Stimulated activated CD8-positive, alpha-beta memory T cell treated with anti-CD3 and anti-CD28 coated beads, Interleukin-12 subunit alpha, Interleukin-12 subunit beta, amount 100 ng/mL, for 1 hour (primary cell): ENCODE data around the gene ANKRD6.
"Not testable (repeated sequence)": the region's sequence is repeated elsewhere in the genome, so short reads cannot be mapped to it uniquely, and the experiment has no call there.

Experiments
- DNase-seq: peaks from one replicate; pipeline ENCODE4 v3.0.0-alpha.2; 2020; ENCODE audit warnings: low read depth

Gene ANKRD6

DNA sequence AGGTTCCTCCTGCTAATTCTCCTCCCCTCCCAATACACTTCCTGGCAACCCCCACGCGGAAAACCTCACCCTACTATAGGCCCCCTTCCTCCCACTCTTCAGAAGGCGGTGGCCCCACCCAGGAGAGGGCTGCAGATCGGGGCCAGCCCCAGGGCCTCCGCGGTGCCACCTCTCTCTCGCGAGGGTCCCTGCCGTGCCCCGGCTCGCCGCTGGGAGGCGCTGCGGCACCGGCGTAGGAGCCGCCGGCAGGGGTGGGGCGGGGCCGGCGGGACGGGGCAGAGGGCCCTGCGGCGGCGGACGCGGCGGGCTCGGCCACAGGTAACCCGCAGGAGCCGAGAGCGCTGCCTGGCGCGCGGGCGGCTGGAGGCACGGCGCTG lies at the start of gene ANKRD6:
Gene ANKRD6 (plus strand): TSS at position 278 of the 377 bp plus-strand sequence. CDS start 133,825 bp downstream, outside the sequence.
- peak; percentile 65 for DNase-seq

DNA sequence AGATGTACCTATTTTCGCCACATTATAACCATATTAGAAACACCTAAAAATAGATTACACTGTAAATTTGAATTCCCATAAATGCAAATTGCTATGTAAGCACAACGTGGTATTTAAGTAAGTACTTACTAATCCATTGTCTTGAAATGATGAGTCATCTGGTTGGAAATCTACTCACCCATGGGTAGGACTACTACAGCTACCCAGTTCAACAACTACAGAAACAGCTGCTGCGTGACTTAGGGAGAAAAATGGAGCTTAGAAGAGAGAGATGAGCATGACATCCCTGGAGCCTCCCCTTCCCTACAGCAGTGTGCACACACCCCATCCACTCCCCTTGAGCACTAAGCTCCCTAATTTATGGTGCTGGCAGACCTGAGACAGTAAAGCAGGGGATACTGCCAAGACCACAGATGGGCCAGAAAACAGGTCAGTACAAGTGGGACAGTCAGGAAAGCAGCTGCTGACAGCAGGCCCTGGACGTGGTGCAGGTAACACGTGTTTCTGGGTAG lies 47.7 kb upstream of the ANKRD6 start:
- no peak for DNase-seq

DNA sequence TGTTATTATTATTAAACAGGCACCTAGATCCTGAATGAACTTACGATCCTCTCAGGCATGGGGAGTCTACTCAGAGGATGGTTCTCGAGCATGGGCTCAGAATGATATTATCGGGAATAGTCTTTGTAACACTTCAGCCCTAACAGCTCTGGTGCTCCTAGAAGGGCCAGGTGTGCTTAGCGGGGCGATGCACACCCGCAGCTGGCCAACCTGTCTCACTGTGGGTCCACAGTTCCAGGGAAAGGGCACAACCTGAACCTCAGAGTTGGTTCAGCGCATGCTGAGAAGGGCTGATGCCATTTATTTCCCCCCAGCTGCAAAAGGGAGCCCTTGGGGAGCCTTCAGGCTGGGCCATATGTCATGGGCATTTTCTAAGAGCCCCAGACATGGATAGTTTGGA lies 47.1 kb upstream of the ANKRD6 start:
- DNase-seq, result no peak

DNA sequence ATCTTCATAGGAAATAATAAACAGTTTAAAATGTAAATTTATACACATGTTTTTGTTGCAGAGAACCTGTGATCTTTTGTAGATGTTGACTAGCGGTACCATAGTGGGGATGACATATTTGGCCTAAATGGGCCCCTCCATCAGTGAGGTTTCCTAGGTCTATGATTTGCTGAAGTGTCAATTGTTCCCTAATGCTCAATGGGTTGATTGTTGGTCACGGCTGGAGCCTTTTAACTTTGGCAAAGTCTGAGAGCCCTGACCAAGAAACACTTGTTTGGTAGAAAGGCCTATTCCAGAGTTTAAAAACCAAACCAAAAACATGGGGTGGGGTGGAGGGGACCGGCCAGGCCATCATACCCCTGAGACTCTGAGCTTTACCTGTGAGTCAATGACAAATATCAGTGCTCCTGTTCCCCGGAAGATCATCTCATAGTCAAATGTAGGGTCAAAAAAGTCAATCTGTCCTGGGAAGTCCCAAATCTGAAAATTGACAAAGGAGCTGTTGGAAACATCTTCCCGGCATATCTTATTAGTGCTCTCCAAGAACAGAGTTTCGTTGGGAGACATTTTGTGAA lies 45.9 kb upstream of the ANKRD6 start:
- DNase-seq, result no peak

DNA sequence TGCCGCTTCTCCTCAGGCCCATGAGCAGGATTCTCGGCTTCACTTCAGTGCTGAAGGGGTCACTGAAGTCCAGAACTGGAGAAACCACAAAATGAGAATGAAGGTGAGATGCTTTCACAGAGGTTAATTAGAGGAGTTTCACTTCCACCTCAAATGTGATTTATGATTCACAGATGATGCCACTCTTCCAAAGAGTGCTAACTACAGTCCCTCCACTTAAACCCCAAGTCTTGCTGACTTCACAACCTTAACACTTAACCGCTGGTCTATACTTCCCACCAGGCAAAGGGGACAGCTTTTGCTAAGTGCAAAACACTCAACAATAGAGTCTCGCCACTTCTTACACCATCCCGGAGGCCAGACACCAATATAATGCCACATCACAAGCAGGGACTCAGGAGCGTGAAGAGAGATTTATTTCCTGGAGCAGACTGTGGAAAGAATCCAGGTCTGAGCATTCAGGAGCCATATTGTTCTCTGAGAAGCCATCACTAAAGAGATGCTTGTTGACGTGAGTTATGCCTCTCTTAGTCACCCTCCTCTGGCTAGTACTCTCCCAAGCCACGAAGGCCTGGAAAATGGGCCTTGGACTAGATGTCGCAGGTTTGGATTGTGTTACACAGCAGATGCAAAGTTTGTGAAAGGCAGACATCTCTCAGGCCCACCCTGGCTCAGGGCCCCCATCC lies 45.3 kb upstream of the ANKRD6 start:
- no peak for DNase-seq

DNA sequence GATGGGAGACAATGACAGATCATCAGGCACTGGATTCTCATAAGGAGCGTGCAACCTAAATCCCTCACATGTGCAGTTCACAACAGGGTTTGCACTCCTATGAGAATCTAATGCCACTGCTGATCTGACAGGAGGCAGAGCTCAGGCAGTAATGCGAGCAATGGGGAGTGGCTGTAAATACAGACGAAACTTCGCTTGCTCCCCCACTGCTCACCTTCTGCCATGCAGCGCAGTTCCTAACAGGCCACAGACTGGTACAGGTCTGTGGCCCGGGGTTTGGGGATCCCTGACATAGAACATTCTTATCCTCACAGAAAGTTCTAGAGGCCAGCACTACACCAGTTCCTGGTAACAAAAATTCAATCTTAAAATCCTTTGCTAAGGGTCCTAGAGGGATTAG lies 44.1 kb upstream of the ANKRD6 start:
- no peak for DNase-seq

DNA sequence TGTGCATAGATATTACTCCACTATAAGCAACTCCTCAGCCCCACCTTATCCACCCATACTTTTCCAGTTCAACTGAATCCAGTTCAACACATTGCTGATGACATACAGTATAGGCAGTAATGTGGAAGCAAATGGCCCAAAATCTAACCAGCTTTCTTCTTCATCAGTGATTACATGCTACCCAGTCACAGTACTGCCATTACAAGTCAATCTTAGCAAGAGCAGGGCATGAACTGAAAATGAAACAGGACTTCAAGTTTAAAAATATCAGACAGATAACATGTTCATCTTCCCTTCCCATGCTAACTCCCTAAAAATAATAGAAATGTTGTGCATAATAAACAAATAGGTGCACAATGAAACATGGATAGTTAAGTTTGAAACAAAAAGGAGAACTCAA lies 40.1 kb upstream of the ANKRD6 start:
- no peak for DNase-seq

DNA sequence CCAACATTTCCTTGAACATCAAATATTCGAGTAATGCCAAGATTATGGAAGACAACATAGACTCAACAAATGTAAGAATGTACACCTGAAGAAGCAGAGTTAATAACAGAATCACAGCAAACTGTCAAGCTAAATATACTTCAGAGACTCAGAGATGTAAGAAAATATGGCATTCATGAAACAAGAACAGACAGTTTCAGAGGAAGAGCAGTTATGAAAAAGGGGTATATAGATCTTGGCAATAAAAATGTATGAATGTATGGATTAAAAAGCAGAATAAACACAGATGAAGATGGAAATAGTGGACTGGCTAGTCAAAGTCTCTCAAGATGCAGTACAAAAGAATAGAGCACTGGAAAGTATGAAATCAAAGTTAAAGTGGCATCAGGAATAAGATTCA lies 39.3 kb upstream of the ANKRD6 start:
- no peak for DNase-seq

DNA sequence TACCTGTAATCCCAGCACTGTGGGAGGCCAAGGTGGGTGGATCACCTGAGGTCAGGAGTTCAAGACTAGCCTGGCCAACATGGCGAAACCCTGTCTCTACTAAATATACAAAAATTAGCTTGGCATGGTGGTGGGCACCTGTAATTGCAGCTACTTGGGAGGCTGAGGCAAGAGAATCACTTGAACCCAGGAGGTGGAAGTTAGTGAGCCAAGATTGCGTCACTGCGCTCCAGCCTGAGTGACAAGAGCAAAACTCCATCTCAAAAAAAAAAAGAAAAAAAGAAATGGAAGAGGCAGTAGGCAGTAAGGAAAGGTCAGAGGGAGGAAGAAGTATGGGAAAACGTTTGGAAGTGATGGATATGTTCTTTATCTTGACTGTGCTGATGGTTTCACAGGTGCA lies 35.1 kb upstream of the ANKRD6 start:
- DNase-seq, result not testable (repeated sequence)

DNA sequence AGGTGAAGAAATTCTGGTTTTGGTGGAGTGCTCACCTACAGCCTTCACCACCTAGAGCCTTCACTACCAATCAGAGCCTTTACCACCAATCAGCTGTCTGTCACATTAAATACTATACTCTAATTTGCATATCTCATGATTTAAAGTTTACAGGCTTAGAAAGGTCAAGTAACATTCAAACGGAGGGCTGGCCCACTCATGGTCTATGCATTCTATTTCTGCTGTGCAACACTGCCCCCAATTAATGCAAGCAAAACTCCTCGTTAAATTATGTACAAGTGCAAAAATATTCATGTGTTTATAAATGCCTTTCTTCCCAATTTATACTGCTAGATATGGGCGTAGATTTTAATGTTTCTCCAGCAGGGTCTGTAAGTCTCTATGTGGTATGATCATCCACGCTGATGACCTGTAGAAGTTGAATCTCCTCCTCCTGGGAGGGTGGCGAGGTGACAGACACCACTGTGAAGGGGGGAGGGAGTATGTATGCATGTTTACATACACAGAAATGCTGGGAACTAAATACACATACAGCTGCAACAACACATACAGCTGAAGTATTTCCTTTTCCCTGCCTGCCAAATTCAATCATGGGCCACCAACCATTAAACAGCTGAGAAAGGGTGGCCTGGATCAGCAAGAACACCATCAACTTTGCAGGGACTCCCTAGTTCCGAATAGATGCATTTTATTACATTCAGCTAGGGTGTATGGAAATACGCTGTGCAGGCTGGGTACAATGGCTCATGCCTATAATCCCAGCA lies 34.0 kb upstream of the ANKRD6 start:
- DNase-seq, result no peak

DNA sequence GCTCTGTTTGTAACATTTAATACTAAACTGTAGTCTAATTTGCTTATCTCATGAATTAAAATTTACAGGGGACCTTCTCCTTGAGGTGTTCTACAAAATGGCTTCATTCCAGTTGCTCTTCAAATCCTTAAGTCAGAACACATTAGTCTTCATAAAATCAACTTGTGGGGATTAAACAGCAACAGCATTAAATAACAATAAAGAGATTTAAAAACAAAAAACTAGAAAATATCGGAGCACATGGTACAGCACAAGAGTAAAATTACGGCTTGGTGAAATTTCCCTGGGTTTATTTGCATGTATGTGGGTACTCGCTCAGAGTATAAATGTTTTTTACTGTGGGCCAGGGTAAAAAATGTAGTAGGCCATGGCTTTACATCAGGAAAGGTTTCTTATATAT lies 32.9 kb upstream of the ANKRD6 start:
- DNase-seq, result no peak

DNA sequence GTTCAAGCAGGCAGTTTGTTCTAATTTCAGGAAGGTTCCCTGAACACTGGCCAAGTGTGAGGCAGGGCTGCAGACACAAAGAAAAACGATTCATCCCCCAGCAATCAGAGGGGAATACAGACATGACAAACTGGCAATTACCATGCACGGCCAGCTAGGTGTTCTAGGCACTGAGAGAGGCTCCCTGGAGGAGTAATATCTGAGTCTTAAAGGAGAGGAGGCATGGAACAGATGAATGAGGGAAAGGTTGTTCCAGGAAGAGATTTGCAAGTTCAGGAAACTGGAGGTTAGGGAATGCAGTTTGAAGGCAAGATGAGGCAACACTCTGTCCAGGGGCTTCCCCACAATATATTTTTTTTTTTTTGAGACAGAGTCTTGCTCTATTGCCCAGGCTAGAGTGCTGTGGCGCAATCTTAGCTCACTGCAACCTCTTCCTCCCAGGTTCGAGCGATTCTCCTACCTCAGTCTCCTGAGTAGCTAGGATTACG lies 32.0 kb upstream of the ANKRD6 start:
- DNase-seq, result no peak

DNA sequence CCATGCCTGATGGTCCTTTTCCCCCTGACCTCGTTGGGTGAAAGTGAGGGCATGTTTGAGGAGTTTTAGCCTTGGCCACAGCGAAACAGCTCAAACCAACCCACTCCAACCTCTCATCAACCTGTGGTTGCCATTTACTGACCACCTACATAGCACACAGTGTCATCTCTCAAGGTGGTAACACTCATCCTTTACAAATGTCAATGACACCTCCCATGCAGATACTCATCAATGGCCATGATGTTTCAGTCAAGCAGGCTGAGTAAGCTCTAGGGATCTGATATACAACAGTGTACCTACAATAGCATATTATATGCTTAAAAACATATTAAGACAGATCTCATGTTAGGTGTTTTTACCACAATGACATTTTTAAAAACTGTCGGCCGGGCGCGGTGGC lies 30.2 kb upstream of the ANKRD6 start:
- no peak for DNase-seq

DNA sequence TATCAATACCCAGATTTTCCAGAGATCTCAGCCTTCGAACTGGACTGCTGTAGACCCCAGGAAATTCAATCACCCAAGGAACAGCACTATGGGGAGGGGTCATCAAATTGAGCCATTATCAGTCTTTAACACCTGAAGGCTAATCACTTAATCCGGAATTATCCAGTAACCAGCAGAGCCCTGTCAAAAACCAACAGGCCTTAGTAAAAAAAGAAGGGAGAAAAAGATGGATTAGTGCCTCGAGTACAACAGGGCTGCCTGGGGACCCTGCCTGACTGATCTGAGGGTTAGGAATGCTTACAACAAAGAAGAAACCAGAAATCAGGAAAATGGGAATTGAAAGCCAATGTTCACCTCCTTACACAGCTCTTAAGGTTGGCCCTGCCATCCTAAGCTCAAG lies 28.4 kb upstream of the ANKRD6 start:
- no peak for DNase-seq

DNA sequence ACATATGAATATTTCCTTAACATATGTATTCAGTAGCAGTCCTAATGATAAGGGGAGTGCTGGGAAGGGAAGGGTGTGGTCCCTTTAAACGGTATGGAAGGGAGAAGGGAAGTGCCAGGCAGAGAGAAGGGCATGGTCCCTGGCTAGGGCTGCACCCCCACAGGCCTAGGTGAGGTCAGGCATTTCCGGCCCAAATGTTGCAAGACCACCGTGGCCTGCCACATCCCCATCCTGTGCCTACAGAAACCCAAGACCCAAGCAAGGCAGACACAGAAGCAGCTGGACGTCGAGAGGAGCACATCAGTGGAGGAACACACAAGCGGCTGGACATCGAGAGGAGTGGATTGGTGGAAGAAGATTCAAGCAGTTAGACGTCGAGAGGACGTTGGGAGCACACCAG lies 26.8 kb upstream of the ANKRD6 start:
- DNase-seq, result no peak

DNA sequence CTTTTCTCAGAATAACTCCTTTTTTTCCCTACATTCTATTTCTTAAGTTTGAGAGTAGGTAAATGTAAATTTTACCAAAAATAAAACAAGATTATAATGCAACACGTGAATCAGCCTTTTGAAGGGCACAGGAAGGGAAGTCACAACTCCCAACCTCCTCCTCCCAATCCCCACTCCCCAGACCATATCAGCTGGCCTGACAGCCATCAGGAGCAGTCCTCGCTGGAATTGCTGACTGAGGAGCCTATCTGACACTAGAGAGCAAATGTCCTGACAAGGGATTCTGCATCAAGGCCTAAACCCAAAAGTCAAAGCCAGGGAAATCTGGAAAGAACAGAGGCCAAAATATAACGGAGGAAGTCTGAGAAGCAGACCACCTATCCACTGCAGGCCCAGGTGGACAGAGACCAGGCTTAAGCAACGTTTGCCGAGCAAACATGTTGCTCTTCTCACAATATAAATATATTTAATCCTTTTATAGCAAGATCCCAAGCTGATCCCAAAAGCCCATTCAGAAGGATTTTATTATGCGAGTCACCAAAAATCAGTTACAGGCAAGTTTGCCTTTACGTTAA lies 23.4 kb upstream of the ANKRD6 start:
- no peak for DNase-seq

DNA sequence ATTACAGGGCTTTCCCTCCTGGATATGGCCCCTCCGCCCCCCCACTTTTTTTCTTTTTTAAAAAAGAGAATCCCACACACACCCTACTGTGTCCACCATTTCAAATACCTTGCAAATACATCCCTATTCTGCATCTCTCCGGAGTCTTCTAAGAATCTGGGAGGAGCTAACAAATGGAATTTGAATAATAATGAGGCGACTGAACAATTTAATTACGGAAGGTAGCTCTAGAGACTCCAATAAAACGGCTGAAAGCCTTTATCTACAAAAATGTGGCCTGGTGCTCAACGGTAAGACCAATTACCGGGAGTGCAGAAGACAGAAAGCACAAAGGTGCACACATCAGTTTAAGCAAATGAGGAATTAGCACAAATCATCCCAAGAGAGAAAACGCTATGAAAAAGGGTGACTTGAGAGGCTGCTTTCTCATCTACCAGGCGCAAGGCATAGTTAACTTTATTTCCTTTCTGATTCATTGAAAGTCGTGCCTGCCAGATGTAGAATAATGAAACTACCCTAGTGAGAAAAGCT lies 22.7 kb upstream of the ANKRD6 start:
- no peak for DNase-seq

DNA sequence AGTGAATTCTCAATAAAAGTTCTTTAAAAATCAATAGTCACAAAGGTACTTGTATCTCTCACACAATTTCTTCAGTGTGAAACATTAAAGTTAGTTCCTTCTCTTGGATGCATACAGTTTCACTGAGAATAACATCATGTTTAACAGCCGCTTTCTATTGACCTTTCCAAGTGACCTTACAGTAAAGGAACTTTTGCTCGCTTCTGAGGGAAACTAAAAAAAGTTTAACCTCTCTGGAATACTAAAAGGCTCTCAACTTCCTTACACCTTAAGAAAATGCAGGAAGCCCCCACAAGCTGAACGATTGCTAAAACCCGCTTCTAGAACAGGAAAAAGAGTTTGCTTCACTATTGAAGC lies 22.2 kb upstream of the ANKRD6 start:
- DNase-seq, result no peak

DNA sequence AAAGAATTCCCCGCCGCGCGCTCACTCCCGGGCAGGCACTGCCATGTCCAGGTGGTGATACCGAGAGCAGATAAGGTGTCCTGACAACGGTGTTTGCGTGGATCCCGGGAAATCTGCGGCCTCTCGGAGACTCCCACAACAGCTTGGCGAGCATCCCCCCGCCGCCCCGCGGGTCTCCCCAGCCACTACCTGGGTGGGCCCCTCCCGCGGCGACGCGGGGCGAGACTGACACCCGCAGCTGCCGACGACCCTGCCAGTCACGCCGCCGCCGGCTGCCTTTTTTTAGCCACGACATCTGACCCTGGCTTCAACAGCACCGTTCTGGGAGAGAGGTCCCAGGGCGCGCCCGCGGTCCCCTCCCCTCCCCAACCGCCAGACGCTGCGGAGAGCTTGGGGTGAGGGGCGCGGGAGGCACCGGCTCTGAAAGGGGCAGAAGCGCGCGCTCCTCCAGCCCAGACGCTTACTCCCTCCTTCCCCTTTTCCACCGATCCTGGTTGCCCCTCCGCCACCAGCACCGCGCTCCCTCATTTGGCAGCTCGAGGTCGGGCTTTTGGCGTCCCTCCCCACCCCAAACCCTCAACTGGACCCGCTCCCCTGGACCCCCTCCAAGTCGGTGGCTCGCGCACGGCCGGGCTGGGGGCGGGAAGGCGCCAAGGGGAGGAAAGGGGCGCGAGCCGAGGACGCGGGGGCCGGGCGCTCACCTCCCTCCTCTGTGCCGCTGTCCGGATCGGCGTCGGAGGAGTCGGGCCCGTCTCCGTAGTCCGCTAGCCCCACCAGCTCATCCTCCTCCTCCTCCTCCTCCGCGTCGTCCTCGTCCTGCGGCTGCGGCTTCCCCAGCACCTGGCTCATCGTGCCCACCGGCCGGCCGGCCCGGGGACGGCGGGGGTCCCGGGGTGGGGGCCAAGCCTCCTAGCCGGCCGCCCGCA lies 21.5 kb upstream of the ANKRD6 start:
- DNase-seq, result no peak

DNA sequence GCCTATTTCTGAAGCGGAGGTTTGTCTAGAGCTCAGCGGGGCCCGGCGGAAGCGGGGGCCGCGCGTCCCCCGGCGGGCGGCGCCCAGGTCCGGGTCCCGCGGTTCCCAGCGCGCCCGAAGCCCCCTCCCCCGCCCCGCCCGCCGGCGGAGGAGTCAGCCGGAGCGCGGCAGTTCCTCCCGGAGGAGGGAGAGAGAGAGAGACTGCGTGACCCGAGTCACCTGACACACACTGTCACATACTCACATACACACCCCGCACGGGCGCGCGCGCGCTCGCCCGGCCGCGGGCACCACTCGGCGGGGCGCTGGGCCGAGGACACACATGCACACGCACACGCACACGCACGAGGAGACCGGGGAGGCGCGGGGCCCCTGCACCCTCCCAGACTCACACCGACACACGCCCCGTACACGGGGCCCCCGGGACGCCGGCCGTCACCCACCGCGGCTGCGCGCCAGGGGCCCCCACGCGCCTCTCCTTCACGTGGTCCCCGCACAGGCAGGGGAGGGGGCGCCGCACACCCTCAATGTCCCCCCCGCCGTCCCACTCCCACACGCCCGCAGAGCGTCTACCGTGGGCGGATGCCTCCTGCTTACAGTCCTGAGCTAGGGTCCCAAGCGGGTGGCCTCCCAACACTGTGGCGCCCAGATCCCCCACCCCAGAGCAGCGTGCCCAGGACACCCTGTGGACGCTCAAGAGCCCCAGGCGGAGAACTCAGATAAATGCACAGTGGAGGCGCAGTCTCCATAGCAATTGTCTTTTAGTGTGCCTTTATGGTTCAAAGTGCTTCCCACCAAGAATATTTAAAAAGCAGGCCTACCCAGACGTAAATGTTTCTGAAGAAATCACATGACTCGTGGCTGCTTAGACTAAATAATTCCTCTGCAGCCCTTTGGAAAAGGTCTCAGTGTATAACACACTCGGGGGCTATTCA lies 20.6 kb upstream of the ANKRD6 start, which contains the start of gene RRAGD:
Gene RRAGD (minus strand): TSS at position 203 of the 935 bp plus-strand sequence. CDS start 280 bp downstream, outside the sequence.
- DNase-seq, result peak; percentile 22
